GM12865 (cell line): ENCODE measurements around the gene CDKN3.

ENCODE experiments used
- DNase-seq: peaks from one replicate; pipeline ENCODE4 v3.0.0; 2010; ENCODE audit warnings: low read depth
- H3K4me3 ChIP-seq: 2 replicates; pipeline ENCODE4 v1.5.1; 2011; ENCODE audit warnings: mild to moderate bottlenecking, low read depth, low read length, control low read depth
- TF ChIP-seq, protein P1 (sequence below): IDR thresholded peaks from 2 replicates; pipeline ENCODE4 v1.5.1; 2011; ENCODE audit warnings: low read length, control low read depth, low read depth, inconsistent platforms; ENCODE audit not compliant: insufficient read depth; ENCODE audit errors: missing control alignments

Gene CDKN3

DNA sequence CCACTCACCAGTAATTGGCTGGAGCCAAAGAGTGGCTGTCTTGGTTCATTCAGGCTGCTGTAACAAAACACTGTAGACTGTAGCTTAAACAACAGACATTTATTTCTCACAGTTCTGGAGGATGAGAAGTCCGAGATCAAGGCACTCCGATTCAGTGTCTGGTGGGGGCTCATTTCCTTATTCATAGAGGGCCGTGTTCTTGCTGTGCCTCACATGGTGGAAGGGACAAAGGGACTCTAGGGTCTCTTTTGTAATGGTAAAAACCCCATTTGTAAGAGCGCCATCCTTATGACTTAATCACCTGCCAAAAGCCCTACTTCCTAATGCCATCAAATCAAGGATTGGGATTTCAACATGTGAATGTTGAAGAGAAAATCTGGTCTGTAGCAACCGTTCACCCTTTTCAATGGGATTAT, 34.7 kb upstream of the CDKN3 start:
- TF ChIP-seq, protein P1, sequence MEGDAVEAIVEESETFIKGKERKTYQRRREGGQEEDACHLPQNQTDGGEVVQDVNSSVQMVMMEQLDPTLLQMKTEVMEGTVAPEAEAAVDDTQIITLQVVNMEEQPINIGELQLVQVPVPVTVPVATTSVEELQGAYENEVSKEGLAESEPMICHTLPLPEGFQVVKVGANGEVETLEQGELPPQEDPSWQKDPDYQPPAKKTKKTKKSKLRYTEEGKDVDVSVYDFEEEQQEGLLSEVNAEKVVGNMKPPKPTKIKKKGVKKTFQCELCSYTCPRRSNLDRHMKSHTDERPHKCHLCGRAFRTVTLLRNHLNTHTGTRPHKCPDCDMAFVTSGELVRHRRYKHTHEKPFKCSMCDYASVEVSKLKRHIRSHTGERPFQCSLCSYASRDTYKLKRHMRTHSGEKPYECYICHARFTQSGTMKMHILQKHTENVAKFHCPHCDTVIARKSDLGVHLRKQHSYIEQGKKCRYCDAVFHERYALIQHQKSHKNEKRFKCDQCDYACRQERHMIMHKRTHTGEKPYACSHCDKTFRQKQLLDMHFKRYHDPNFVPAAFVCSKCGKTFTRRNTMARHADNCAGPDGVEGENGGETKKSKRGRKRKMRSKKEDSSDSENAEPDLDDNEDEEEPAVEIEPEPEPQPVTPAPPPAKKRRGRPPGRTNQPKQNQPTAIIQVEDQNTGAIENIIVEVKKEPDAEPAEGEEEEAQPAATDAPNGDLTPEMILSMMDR = no peak
- DNase-seq = no peak
- no peak overlapping the region for H3K4me3 ChIP-seq

DNA sequence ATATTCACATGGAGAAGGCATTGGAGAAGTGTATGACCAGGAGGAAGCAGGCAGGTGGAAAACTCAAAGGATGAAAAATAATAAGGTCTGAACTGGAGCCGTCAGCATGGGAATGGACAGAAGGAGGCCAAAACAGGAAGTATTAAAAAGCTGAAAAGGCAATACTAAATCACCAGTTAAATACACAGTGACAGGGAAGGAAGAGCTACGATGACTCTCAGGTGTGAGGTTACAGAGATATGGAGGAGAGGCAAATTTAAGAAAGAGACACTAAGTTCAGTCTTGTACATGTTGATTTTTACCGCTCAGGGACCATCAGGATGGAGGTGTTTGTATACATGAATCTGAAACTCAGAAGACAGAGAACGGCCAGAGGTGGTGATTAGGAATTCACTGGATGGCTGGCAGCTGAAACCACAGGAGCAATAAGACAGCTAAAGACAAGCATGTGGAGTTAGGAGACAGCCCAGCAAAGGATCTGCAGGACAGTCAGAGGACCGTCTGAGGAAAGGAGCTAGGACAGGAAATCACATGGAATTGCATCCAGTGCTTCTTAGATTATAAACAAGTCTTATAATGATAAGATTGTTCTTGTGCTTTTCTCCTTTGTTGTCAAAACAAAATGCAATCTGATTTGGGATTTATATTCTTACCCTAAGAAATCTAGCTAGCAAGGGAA, 33.9 kb upstream of the CDKN3 start:
- DNase-seq = no peak
- TF ChIP-seq, protein P1 = no peak
- no peak overlapping the region for H3K4me3 ChIP-seq

DNA sequence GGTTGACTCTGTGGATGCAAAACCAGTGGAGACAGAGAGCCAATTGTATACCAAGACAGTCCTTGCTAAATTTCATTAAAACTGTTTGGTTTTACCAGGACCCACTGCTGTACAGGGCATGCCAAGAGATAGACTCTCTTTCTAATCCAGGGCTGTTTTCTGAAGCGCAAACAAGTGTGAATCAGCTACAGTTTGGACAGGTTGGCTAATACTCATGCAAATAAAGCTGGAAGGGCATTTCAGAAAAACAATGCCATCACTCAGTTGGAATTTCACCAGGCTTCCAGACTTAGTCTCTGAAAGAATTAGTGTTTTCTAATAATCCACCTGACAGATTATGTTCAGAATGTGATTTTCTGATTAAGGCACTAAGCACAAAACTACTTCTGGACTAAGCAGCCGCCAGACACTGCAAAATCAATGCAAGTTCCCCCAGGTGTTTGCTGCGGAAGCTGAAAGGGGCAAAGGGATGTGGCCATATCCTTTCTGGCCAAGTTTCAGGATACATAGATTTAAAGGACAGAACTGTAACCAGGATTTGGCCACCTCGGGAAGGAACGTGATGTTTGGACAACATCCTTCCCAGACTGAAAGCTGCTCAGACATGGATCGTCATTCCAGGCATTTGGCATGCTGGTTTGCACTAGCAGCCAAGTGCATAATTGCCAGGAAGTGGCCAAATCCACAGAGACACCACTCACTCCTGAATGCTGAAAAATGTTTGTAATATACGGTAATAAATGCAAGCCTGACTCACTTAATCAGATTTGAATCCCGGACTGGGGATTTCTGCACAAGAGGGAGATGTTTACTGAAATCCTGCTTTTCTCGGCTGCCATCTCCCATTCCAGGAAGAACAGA, 32.0 kb upstream of the CDKN3 start:
- H3K4me3 ChIP-seq = no peak overlapping the region
- DNase-seq = no peak
- TF ChIP-seq, protein P1 = no peak

DNA sequence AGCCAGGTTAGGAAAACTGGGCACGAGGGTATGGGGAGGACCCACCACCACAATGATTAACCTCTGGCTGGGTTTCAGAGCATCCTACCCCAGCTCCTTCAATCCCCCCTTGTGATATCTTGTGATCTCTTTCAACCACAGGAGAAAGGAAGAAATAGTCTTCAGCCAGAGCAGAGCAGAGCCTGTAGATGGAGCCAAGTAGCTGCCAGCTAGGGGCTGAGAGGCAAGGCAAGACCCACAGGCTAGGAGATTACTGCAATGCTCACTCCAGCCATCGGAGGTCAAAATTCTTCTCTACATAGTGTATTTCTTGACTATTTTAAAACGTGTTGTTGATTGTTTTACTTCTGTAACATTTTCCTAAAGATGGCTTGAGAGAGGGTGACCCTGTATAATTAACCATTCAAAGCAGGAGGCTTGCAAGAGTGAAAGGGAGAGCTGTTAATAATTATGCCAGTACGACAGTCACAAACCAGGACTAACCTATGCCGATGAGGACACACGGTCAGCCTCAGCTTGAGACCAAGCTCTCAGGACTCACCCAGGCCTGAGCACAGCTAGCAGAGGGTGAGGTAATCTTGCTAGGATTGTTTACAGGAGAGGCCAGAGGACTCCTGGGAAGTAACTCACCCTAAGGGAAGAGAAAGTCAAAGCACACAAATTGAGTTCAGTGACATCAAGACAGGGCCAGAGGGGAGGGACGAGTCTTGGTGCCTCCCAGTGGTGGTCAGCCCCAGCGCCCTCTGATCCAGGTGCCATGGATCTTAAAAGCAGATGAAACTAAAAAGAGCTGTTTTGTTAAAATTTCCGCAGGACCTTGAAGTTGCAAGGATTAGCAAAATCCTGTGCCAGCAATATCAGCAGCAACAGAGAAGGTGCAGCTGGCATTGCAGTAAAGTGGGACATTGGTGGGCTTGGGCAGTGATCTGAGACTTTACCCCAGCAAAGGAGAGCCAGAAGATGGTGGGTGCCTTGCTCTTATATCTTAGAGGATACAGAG, 29.8 kb upstream of the CDKN3 start:
- DNase-seq = peak; percentile 58
- TF ChIP-seq, protein P1 = peak; percentile 49
- no peak overlapping the region for H3K4me3 ChIP-seq

DNA sequence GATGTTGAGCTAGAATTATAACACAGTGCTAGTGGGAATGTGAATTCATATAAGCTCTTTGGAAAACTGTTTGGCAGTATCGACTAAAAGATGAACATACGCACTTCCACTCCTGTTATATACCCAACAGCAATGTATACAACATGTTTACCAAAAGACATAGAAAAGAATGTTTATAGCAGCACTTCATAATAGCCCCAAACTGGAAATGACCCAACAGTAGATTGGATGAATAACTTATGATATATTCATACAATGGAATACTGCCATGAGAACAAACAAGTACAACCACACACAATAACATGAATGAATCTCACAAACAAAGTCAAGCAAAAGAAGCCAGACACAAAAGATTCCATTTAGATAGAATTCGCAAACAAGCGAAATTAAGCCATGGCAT, 28.5 kb upstream of the CDKN3 start:
- TF ChIP-seq, protein P1 = no peak

DNA sequence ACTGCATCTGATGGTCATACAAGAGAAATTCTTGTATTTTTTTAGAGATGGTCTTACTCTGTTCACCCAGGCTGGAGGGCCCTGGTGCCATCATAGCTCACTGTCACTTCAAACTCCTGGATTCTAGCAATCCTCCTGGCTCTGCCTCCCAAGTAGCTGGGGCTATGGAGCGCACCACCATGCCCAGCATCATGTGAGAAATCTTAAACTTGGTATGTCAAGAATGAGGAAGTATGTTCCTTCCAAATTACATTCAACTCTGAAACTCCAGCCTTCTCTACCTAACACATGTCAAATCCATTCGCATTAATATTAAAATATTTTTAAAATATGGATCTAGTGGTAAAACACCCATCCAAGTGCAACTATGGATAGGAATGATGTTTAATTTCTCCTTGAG, 27.5 kb upstream of the CDKN3 start:
- TF ChIP-seq, protein P1 = no peak
- no peak overlapping the region for H3K4me3 ChIP-seq
- DNase-seq = no peak

More for the DNA sequence above, 28.5 kb upstream of the CDKN3 start:
- no peak overlapping the region for H3K4me3 ChIP-seq
- no peak for DNase-seq
